ENCODE data around the gene ROBO1.

- TF ChIP-seq CTCF (IDR thresholded peaks at IDR 0.05; ENCODE audit: extremely low read depth in 1 of 2, insufficient read depth in 1 of 2, low read depth in 1 of 2, low read length in 2 of 2) (no peak), MAX (IDR thresholded peaks at IDR 0.05; ENCODE audit: insufficient read depth, insufficient read length) (no peak), POLR2A (IDR thresholded peaks at IDR 0.05; ENCODE audit: low read depth, low read length) (no peak), POLR2AphosphoS5 (IDR thresholded peaks at IDR 0.05; ENCODE audit: insufficient read depth, low read depth, low read length) (no peak), EZH2 (IDR thresholded peaks at IDR 0.05; ENCODE audit: borderline replicate concordance, low read depth, low read length, severe bottlenecking) (no peak), JUN (IDR thresholded peaks at IDR 0.05; ENCODE audit: borderline replicate concordance, insufficient read depth, insufficient read length, low read depth) (no peak)
Measured at GRCh38 chr3:79040091-79040490, 727.7 kb downstream of the ROBO1 start.

All from endothelial cell of umbilical vein (primary cell).